AG04449 (cell line): ENCODE data around the gene LYST.

Experiments used
- CTCF ChIA-PET: fragments of 350-600 bp; formaldehyde crosslinking; extraction: SDS; loops from one replicate; lab custom pipeline; 2021; ENCODE audit warnings: antibody characterized with exemption; lab: Yijun Ruan, JAX
- POLR2A ChIA-PET: fragments of 400-600, 350-600 bp; formaldehyde crosslinking; extraction: SDS; loops from one replicate; lab custom pipeline; 2020; ENCODE audit warnings: antibody characterized with exemption, inconsistent platforms; lab: Yijun Ruan, JAX
- DNase-seq: peaks from one replicate; pipeline ENCODE4 v3.0.0-alpha.2; 2010; ENCODE audit warnings: low read depth, low spot score
- H3K4me3 ChIP-seq: 2 replicates; pipeline ENCODE4 v1.5.1; 2011; ENCODE audit warnings: low read depth, mild to moderate bottlenecking, control low read depth, low read length
- CTCF ChIP-seq: IDR thresholded peaks from one replicate; pipeline ENCODE4 v1.5.1; 2011; ENCODE audit warnings: mild to moderate bottlenecking, moderate library complexity, low read length, control low read depth, inconsistent platforms; ENCODE audit not compliant: insufficient read depth; ENCODE audit errors: missing control alignments

LYST gene

GRCh38 chr1:235631816-235632215 is 234.9 kb downstream of the LYST start:
- no peak overlapping the region for H3K4me3 ChIP-seq
- no peak for DNase-seq
- ChIA-PET POLR2A (no interaction called here), CTCF (interaction anchor here (1.0 to 1.4 kb wide), 3 partner anchors 10 to 32 kb away, joined by 3 to 4 read pairs (median 3); no protein-coding TSS in a partner anchor)
- no peak for TF ChIP-seq CTCF

- no peak for TF ChIP-seq CTCF
- ChIA-PET CTCF (interaction anchor here (1.5 kb wide), 1 partner anchor 124 kb away, joined by 3 read pairs; the partner anchor contains the start of gene B3GALNT2), POLR2A (no interaction called here)
- no peak overlapping the region for H3K4me3 ChIP-seq
- DNase-seq = no peak
Observed at GRCh38 chr1:235628316-235629005, 238.2 kb downstream of the LYST start.

GRCh38 chr1:235625831-235626230 is 240.9 kb downstream of the LYST start:
- POLR2A ChIA-PET = no interaction called here

GRCh38 chr1:235625340-235625739 is 241.4 kb downstream of the LYST start:
- POLR2A ChIA-PET = no interaction called here
- no peak for TF ChIP-seq CTCF
- CTCF ChIA-PET = interaction anchor here (1.1 to 1.5 kb wide), 3 partner anchors 8 to 113 kb away, joined by 3 read pairs; no protein-coding TSS in a partner anchor
- DNase-seq = no peak
- no peak overlapping the region for H3K4me3 ChIP-seq

More at GRCh38 chr1:235625831-235626230, 240.9 kb downstream of the LYST start:
- DNase-seq = no peak
- TF ChIP-seq CTCF = no peak
- CTCF ChIA-PET = interaction anchor here (1.1 to 1.5 kb wide), 3 partner anchors 8 to 114 kb away, joined by 3 read pairs; no protein-coding TSS in a partner anchor
- H3K4me3 ChIP-seq = no peak overlapping the region

GRCh38 chr1:235624721-235625333 is 241.9 kb downstream of the LYST start:
- POLR2A ChIA-PET = no interaction called here
- H3K4me3 ChIP-seq = no peak overlapping the region
- DNase-seq = peak; percentile 59
- CTCF ChIA-PET = interaction anchor here (0.6 to 1.5 kb wide), 6 partner anchors 16 to 1232 kb away, joined by 3 to 4 read pairs (median 3); no protein-coding TSS in a partner anchor
- no peak for TF ChIP-seq CTCF
